ENCODE data around the gene INTS1.

GRCh38 chr7:1497293-1497927 lies 6.8 kb downstream of the INTS1 start:
- TF ChIP-seq, protein P1, sequence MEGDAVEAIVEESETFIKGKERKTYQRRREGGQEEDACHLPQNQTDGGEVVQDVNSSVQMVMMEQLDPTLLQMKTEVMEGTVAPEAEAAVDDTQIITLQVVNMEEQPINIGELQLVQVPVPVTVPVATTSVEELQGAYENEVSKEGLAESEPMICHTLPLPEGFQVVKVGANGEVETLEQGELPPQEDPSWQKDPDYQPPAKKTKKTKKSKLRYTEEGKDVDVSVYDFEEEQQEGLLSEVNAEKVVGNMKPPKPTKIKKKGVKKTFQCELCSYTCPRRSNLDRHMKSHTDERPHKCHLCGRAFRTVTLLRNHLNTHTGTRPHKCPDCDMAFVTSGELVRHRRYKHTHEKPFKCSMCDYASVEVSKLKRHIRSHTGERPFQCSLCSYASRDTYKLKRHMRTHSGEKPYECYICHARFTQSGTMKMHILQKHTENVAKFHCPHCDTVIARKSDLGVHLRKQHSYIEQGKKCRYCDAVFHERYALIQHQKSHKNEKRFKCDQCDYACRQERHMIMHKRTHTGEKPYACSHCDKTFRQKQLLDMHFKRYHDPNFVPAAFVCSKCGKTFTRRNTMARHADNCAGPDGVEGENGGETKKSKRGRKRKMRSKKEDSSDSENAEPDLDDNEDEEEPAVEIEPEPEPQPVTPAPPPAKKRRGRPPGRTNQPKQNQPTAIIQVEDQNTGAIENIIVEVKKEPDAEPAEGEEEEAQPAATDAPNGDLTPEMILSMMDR (IDR thresholded peaks at IDR 0.05) = no peak
- TF ChIP-seq, protein P2, sequence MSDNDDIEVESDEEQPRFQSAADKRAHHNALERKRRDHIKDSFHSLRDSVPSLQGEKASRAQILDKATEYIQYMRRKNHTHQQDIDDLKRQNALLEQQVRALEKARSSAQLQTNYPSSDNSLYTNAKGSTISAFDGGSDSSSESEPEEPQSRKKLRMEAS (IDR thresholded peaks at IDR 0.05) = no peak
- no peak for TF ChIP-seq ESRRA (IDR thresholded peaks at IDR 0.05; ENCODE audit: borderline replicate concordance, low read length)
- TF ChIP-seq HOXB5 (CRISPR knock-in tag; IDR thresholded peaks at IDR 0.05) = no peak
- TF ChIP-seq RFX5 (IDR thresholded peaks at IDR 0.05) = no peak
- TF ChIP-seq RCOR1 (IDR thresholded peaks at IDR 0.05; ENCODE audit: low read depth, low read length) = no peak
- TF ChIP-seq JUN (IDR thresholded peaks at IDR 0.05) = no peak
- TF ChIP-seq ZSCAN20 (CRISPR knock-in tag; IDR thresholded peaks at IDR 0.05) = no peak
- TF ChIP-seq EP300 (IDR thresholded peaks at IDR 0.05) = no peak
- TF ChIP-seq CHD2 (IDR thresholded peaks at IDR 0.05; ENCODE audit: low read length, partially characterized antibody) = no peak
- TF ChIP-seq SREBF2 (IDR thresholded peaks at IDR 0.05) = no peak

Data from A549 (cell line).